ENCODE data around the gene CHCHD4. TPM values are rescaled to one million over a fixed set of nuclear protein-coding genes. Genes with fewer than 3 reads are reported as not detected.

Gene CHCHD4
- total RNA-seq, 4 donors from 2014 or later = 10.7 to 17.7 (median 13.8) TPM

GRCh38 chr3:14153663-14154062 lies 29.0 kb upstream of the CHCHD4 start:
- Histone ChIP-seq H3K4me1 (peaks cover 0 to 4% (median 0%) of the 10 kb centered on the region in 4 donors), H3K36me3 (peaks cover 5 to 92% (median 28%) of the 10 kb centered on the region in 3 donors), H3K27me3 (no peaks in the 10 kb centered on the region), H3K9me3 (no peaks in the 10 kb centered on the region), H3K4me3 (no peak overlapping the region), H3K27ac (no peak overlapping the region)
- TF ChIP-seq EP300 (IDR thresholded peaks at IDR 0.05) (no peak), CTCF (IDR thresholded peaks at IDR 0.05) (no peak), POLR2A (IDR thresholded peaks at IDR 0.05) (no peak)
- no peak for DNase-seq (ENCODE audit: low spot score in 2 of 2)
- 90 to 94% methylated on average over 6 of the region's 6 CpGs for WGBS, 2 donors

- 82 to 84% methylated on average over 4 of the region's 4 CpGs for WGBS, 2 donors
These were observed 28.3 kb upstream of the CHCHD4 start for GRCh38 chr3:14152963-14153355.

GRCh38 chr3:14152233-14152962 lies 27.7 kb upstream of the CHCHD4 start:
- no peak for DNase-seq (ENCODE audit: low spot score in 2 of 2)
- no peak overlapping the region for H3K4me3 ChIP-seq
- peaks cover 0 to 92% (median 15%) of the 10 kb centered on the region in 3 donors for H3K36me3 ChIP-seq
- H3K27ac ChIP-seq = no peak overlapping the region
- H3K9me3 ChIP-seq = no peaks in the 10 kb centered on the region
- TF ChIP-seq EP300 (IDR thresholded peaks at IDR 0.05) (no peak), CTCF (IDR thresholded peaks at IDR 0.05) (no peak), POLR2A (IDR thresholded peaks at IDR 0.05) (no peak)
- 77 to 79% methylated on average over 11 of the region's 11 CpGs for WGBS, 2 donors
- H3K4me1 ChIP-seq = peaks cover 0 to 12% (median 0%) of the 10 kb centered on the region in 4 donors
- H3K27me3 ChIP-seq = no peaks in the 10 kb centered on the region

More at GRCh38 chr3:14152963-14153355, 28.3 kb upstream of the CHCHD4 start:
- Histone ChIP-seq H3K36me3 (peaks cover 0 to 92% (median 21%) of the 10 kb centered on the region in 3 donors), H3K9me3 (no peaks in the 10 kb centered on the region), H3K4me1 (peaks cover 0 to 7% (median 0%) of the 10 kb centered on the region in 4 donors), H3K4me3 (no peak overlapping the region), H3K27ac (no peak overlapping the region), H3K27me3 (no peaks in the 10 kb centered on the region)
- TF ChIP-seq CTCF (IDR thresholded peaks at IDR 0.05) (no peak), POLR2A (IDR thresholded peaks at IDR 0.05) (no peak), EP300 (IDR thresholded peaks at IDR 0.05) (no peak)
- no peak for DNase-seq (ENCODE audit: low spot score in 2 of 2)

- Histone ChIP-seq H3K36me3 (peaks cover 0 to 92% (median 12%) of the 10 kb centered on the region in 3 donors), H3K4me3 (no peak overlapping the region), H3K27me3 (no peaks in the 10 kb centered on the region), H3K9me3 (no peaks in the 10 kb centered on the region), H3K27ac (no peak overlapping the region), H3K4me1 (peaks cover 0 to 12% (median 0%) of the 10 kb centered on the region in 4 donors)
- 78 to 87% methylated on average over 12 of the region's 12 CpGs for WGBS, 2 donors
- no peak for DNase-seq (ENCODE audit: low spot score in 2 of 2)
- TF ChIP-seq EP300 (IDR thresholded peaks at IDR 0.05) (no peak), POLR2A (IDR thresholded peaks at IDR 0.05) (no peak), CTCF (IDR thresholded peaks at IDR 0.05) (no peak)
These were observed 26.9 kb upstream of the CHCHD4 start for GRCh38 chr3:14151471-14152083.
